Measurements from ENCODE around the gene MCRIP2. TPM values are rescaled to one million over a fixed set of nuclear protein-coding genes. Genes with fewer than 3 reads are reported as not detected.

Gene MCRIP2
- total and polyA plus RNA-seq, 12 donors = 7.1 to 253 (median 150) TPM

- 91 to 95% (median 93%) methylated on average over 8 to 18 of the region's 18 CpGs for WGBS, 4 donors
Observed at GRCh38 chr16:673399-673991, 31.9 kb downstream of the MCRIP2 start.

GRCh38 chr16:674214-674881, 32.7 kb downstream of the MCRIP2 start:
- Histone ChIP-seq H3K36me3 (replicated peaks in 1 of 2) (peaks cover 0 to 44% of the 10 kb centered on the region in 2 donors), H3K4me3 (no peak overlapping the region), H3K27ac (peak overlapping the region in 3 of 5 donors; percentile 49 to 77 (median 50)), H3K9me3 (replicated peaks in 1 of 3) (no peaks in the 10 kb centered on the region), H3K27me3 (no peaks in the 10 kb centered on the region), H3K4me1 (replicated peaks in 1 of 2) (peaks cover 15 to 16% of the 10 kb centered on the region in 2 donors)
- intact Hi-C loops (cut with DNase I) = no loop called here
- DNase-seq = peak in 4 of 7 donors; percentile 80 to 86 (median 82)
- WGBS, 4 donors = 50 to 60% (median 55%) methylated on average over 9 to 22 of the region's 22 CpGs
- TF ChIP-seq POLR2A (IDR thresholded peaks at IDR 0.05) (no peak), CTCF (IDR thresholded peaks at IDR 0.05) (no peak)

More at GRCh38 chr16:673399-673991, 31.9 kb downstream of the MCRIP2 start:
- peaks cover 23 to 24% of the 10 kb centered on the region in 2 donors for H3K4me1 ChIP-seq (replicated peaks in 1 of 2)
- H3K4me3 ChIP-seq = no peak overlapping the region
- H3K27ac ChIP-seq = peak overlapping the region in 1 of 5 donors; percentile 49
- DNase-seq = no peak
- no peaks in the 10 kb centered on the region for H3K27me3 ChIP-seq
- no peak for TF ChIP-seq CTCF (IDR thresholded peaks at IDR 0.05)
- no peak for TF ChIP-seq POLR2A (IDR thresholded peaks at IDR 0.05)
- H3K9me3 ChIP-seq (replicated peaks in 1 of 3) = no peaks in the 10 kb centered on the region
- intact Hi-C loops (cut with DNase I) = no loop called here
- H3K36me3 ChIP-seq (replicated peaks in 1 of 2) = peaks cover 0 to 44% of the 10 kb centered on the region in 2 donors

GRCh38 chr16:674968-675883, 33.6 kb downstream of the MCRIP2 start, which contains the start of gene RHBDL1:
Gene RHBDL1 (plus strand): TSS chr16:675671. CDS start chr16:675791, 120 bp downstream.
- Histone ChIP-seq H3K27ac (peak within 1 kb of the TSS in 3 of 5 donors; percentile 47 to 77 (median 50)), H3K4me1 (replicated peaks in 1 of 2) (peaks cover 13 to 15% of the 10 kb centered on the region in 2 donors), H3K36me3 (replicated peaks in 1 of 2) (peaks cover 0 to 35% of the 10 kb centered on the region in 2 donors), H3K9me3 (replicated peaks in 1 of 3) (no peaks in the 10 kb centered on the region), H3K27me3 (no peaks in the 10 kb centered on the region), H3K4me3 (peak within 1 kb of the TSS in 1 of 4 donors; percentile 51)
- intact Hi-C loops (cut with DNase I) = no loop called here
- 5 to 6% methylated on average over 60 to 73 of the region's 73 CpGs; no CpG with 5 or more reads in 2 of the 4 donors for WGBS, 4 donors
- no peak for TF ChIP-seq POLR2A (IDR thresholded peaks at IDR 0.05)
- TF ChIP-seq CTCF (IDR thresholded peaks at IDR 0.05) = peak in 1 of 6 experiments; percentile 17
- DNase-seq = peak in 2 of 7 donors; percentile 61 to 62

Data from adrenal gland (tissue), 12 donors.